Measurements from ENCODE around the gene MYO1B.

GRCh38 chr2:191434072-191434471 lies 188.9 kb downstream of the MYO1B start:
- no peak for TF ChIP-seq EZH2 (IDR thresholded peaks at IDR 0.05; ENCODE audit: insufficient read depth, poor library complexity, severe bottlenecking)
- TF ChIP-seq EZH2phosphoT487 (IDR thresholded peaks at IDR 0.05; ENCODE audit: insufficient read depth, low read depth): no peak

All from GM23248 (cell line).